ENCODE results near the gene ZNF783.

- no peak for TF ChIP-seq CTCF (conservative IDR thresholded peaks at IDR 0.05; ENCODE audit: low read depth, low read length)
- no peak for TF ChIP-seq EZH2 (IDR thresholded peaks at IDR 0.05; ENCODE audit: borderline replicate concordance, low read depth, low read length, poor library complexity, severe bottlenecking)
These were observed 36.9 kb upstream of the ZNF783 start for GRCh38 chr7:149225106-149225505.
